Measurements from ENCODE around the gene NEUROG2. TPM values are rescaled to one million over a fixed set of nuclear protein-coding genes. Genes with fewer than 3 reads are reported as not detected.

NEUROG2 gene
- total and polyA plus RNA-seq, 10 donors, result not detected

DNA sequence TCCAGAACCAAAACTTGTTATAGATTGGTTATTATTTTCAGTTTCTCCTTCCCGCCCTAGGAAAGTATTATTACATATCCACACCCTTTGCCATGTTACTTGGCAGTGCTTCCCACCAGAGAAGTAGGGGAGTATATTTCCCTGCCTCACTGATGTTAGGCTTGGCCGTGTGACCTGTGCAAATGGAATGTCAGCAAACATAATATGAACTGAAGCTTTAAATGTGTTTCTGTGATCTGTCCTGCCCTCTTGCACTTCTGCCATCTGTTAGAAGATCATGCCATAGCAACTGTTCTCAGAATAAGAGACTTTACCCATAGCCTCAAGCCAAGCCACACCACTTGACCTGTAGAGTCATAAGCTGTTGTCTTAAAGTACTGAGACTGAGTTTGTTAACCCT is 36.7 kb upstream of the NEUROG2 start:
- TF ChIP-seq POLR2AphosphoS5 (IDR thresholded peaks at IDR 0.05) (no peak), POLR2A (IDR thresholded peaks at IDR 0.05) (no peak)
- TF ChIP-seq, protein P1, sequence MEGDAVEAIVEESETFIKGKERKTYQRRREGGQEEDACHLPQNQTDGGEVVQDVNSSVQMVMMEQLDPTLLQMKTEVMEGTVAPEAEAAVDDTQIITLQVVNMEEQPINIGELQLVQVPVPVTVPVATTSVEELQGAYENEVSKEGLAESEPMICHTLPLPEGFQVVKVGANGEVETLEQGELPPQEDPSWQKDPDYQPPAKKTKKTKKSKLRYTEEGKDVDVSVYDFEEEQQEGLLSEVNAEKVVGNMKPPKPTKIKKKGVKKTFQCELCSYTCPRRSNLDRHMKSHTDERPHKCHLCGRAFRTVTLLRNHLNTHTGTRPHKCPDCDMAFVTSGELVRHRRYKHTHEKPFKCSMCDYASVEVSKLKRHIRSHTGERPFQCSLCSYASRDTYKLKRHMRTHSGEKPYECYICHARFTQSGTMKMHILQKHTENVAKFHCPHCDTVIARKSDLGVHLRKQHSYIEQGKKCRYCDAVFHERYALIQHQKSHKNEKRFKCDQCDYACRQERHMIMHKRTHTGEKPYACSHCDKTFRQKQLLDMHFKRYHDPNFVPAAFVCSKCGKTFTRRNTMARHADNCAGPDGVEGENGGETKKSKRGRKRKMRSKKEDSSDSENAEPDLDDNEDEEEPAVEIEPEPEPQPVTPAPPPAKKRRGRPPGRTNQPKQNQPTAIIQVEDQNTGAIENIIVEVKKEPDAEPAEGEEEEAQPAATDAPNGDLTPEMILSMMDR (IDR thresholded peaks at IDR 0.05 in 8 of 11, conservative IDR thresholded peaks at IDR 0.05 in 3 of 11), result no peak
- H3K27ac ChIP-seq, result no peak overlapping the region
- intact Hi-C loops (cut with DNase I; ENCODE audit: low total_unique reads), result no loop called here
- H3K4me1 ChIP-seq, result no peaks in the 10 kb centered on the region
- DNase-seq, result no peak
- no peaks in the 10 kb centered on the region for H3K9me3 ChIP-seq
- H3K27me3 ChIP-seq (replicated peaks in 1 of 7), result no peaks in the 10 kb centered on the region
- 45 to 90% (median 48%) methylated on average over 2 of the region's 2 CpGs for WGBS, 5 donors
- no peak overlapping the region for H3K4me3 ChIP-seq
- peaks cover 0 to 31% (median 2%) of the 10 kb centered on the region in 6 donors for H3K36me3 ChIP-seq

DNA sequence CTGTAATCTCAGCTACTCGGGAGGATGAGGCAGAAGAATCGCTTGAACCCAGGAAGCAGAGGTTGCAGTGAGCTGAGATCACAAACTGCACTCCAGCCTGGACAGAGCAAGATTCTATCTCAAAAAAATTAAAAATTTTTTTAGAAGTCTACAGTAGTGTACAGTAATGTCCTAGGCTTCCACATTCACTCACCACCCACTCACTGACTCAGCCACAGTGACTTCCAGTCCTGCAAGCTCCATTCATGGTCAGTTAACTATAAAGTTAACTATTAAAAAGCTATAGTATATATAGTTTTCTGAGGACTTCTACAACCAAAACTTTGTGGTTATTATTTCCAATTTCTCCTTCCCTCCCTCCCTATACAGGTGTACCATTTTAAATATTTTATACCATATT is 34.7 kb upstream of the NEUROG2 start:
- no peak overlapping the region for H3K27ac ChIP-seq
- WGBS, 5 donors, result 85 to 98% (median 95%) methylated on average over 2 of the region's 2 CpGs
- peaks cover 0 to 32% (median 0%) of the 10 kb centered on the region in 6 donors for H3K36me3 ChIP-seq
- H3K27me3 ChIP-seq (replicated peaks in 1 of 7), result no peaks in the 10 kb centered on the region
- no peaks in the 10 kb centered on the region for H3K9me3 ChIP-seq
- intact Hi-C loops (cut with DNase I; ENCODE audit: low total_unique reads), result no loop called here
- no peak overlapping the region for H3K4me3 ChIP-seq
- TF ChIP-seq POLR2AphosphoS5 (IDR thresholded peaks at IDR 0.05) (no peak), POLR2A (IDR thresholded peaks at IDR 0.05) (no peak)
- DNase-seq, result no peak
- H3K4me1 ChIP-seq, result no peaks in the 10 kb centered on the region

DNA sequence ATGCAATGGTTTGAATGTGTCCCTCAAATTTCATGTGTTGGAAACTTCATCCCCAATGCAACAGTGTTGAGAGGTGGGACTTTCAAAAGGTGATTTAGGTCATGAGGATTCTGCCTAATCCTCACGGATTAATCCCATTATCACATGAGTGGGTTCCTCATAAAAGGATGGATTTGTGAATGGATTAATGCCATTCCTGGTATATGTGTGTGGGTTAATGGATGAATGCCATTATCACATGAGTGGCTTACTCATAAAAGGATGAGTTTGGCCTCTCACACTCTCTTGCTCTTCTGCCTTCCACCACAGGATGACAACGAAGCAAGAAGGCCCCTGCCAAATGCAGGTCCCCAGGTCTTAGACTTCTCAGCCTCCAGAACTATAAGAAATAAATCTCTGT is 30.5 kb upstream of the NEUROG2 start:
- intact Hi-C loops (cut with DNase I; ENCODE audit: low total_unique reads), result no loop called here
- 59 to 88% (median 62%) methylated on average over 2 of the region's 2 CpGs for WGBS, 5 donors

DNA sequence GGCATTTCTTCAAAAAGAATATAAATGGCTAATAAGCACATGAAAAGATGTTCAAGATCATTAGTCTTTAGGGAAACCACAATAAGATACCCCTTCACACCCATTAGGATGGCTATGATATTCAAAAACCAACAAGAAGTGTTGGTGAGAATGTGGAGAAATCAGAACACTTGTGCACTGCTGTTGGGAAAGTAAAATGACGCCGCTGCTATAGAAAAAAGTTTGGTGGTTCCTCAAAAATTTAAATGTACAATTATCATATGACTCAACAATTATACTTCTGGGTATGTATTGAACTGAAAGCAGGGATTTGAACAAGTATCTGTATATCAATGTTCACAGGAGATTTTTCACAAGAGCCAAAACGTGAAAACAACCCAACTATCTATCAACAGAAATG is 29.4 kb upstream of the NEUROG2 start:
- no peaks in the 10 kb centered on the region for H3K9me3 ChIP-seq
- peaks cover 0 to 14% (median 0%) of the 10 kb centered on the region in 6 donors for H3K36me3 ChIP-seq
- WGBS, 5 donors, result 53 to 91% (median 72%) methylated on average over 3 of the region's 3 CpGs
- H3K27me3 ChIP-seq (replicated peaks in 1 of 7), result no peaks in the 10 kb centered on the region
- no peak overlapping the region for H3K4me3 ChIP-seq
- DNase-seq, result no peak
- TF ChIP-seq POLR2A (IDR thresholded peaks at IDR 0.05) (no peak), POLR2AphosphoS5 (IDR thresholded peaks at IDR 0.05) (no peak)
- TF ChIP-seq, protein P1 (IDR thresholded peaks at IDR 0.05 in 8 of 11, conservative IDR thresholded peaks at IDR 0.05 in 3 of 11), result no peak
- no peak overlapping the region for H3K27ac ChIP-seq
- no peaks in the 10 kb centered on the region for H3K4me1 ChIP-seq
- intact Hi-C loops (cut with DNase I; ENCODE audit: low total_unique reads), result no loop called here

More for the DNA sequence above, 30.5 kb upstream of the NEUROG2 start:
- Histone ChIP-seq H3K4me1 (no peaks in the 10 kb centered on the region), H3K4me3 (no peak overlapping the region), H3K27me3 (replicated peaks in 1 of 7) (no peaks in the 10 kb centered on the region), H3K36me3 (peaks cover 0 to 17% (median 0%) of the 10 kb centered on the region in 6 donors), H3K27ac (no peak overlapping the region), H3K9me3 (no peaks in the 10 kb centered on the region)
- TF ChIP-seq, protein P1 (IDR thresholded peaks at IDR 0.05 in 8 of 11, conservative IDR thresholded peaks at IDR 0.05 in 3 of 11), result no peak
- no peak for TF ChIP-seq POLR2AphosphoS5 (IDR thresholded peaks at IDR 0.05)
- no peak for TF ChIP-seq POLR2A (IDR thresholded peaks at IDR 0.05)
- DNase-seq, result no peak

DNA sequence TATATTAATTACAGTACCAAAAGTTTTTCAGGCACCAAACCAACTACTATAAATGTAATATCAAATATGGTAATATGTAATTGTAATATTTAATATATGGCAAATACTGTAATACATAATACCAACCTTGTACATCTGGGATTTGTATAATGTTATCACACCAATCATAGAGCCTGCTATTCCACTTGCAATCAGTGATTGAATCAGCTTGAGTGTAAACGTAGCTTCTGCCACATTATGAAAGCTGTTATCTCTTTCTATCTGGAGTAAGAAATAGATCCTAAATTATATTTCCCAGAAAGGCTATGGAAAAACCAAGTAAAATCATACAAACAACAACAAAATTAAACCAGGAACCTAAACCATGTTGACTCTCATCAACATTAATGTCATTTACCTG is 24.7 kb upstream of the NEUROG2 start:
- Histone ChIP-seq H3K36me3 (no peaks in the 10 kb centered on the region), H3K4me1 (no peaks in the 10 kb centered on the region), H3K9me3 (no peaks in the 10 kb centered on the region), H3K27ac (no peak overlapping the region), H3K27me3 (replicated peaks in 1 of 7) (no peaks in the 10 kb centered on the region), H3K4me3 (no peak overlapping the region)
- WGBS, 5 donors, result 72 to 100% (median 92%) methylated on average over 1 of the region's 1 CpG
- DNase-seq, result no peak
- TF ChIP-seq POLR2A (IDR thresholded peaks at IDR 0.05) (no peak), POLR2AphosphoS5 (IDR thresholded peaks at IDR 0.05) (no peak)
- TF ChIP-seq, protein P1 (IDR thresholded peaks at IDR 0.05 in 8 of 11, conservative IDR thresholded peaks at IDR 0.05 in 3 of 11), result no peak
- intact Hi-C loops (cut with DNase I; ENCODE audit: low total_unique reads), result no loop called here
